HG03039 (cell line): Measurements from ENCODE around the gene CAPN2.
"Not testable (repeated sequence)": the region's sequence is repeated elsewhere in the genome, so short reads cannot be mapped to it uniquely, and the experiment has no call there.

Experiments
- ATAC-seq: cut with Tn5 transposase; IDR thresholded peaks from one replicate; pipeline ENCODE4 v1.9.1; 2021; ENCODE audit warnings: mild to moderate bottlenecking, moderate library complexity; ENCODE audit not compliant: unreplicated experiment

CAPN2 gene

DNA sequence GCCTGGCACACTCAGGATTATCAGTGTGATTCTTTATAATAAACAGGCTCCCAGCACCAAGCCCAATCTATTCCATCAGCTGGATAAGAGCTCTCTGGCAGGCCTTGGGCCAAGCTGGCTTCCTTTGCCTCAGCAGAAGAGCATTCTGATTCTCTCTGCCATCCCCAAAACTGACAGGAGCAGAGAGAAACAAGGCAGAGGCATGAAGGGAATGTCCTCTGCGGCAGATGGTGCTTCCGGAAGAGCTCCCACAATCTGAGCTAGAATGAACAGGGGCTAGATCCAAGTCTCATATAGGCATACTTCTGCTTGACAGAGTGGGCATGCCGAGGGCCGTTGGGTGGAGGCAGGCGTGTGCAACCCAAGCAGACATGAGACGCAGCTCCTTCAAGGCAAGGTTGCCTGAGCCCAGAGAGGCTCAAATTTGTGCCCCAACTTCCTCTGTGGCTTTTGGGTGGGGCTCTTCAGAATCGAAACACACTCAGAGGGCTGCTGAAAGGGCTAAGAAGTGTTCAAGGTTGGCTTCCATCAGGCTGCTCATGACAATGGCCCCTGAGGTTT, 4.0 kb downstream of the CAPN2 start:
- ATAC-seq = peak; percentile 26

DNA sequence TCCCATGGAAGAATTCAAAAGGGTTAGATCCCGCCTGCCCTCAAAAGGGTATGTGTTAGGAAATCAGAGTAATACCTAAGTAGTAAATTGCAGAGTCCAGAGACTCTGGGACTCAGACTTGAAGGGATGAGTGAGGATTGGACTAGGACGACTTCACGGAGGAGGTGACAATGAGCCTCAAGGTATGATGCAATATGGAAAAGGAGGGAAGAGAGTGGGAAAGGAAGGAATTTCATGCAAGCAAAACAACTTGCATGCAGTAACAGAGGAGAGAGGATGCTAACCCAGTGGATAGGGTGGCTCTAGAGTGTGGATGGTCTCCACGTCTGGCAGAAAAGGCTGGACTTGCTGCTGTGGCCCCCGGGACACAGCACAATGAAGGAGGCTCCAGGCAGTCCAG, 4.8 kb downstream of the CAPN2 start:
- ATAC-seq = no peak

DNA sequence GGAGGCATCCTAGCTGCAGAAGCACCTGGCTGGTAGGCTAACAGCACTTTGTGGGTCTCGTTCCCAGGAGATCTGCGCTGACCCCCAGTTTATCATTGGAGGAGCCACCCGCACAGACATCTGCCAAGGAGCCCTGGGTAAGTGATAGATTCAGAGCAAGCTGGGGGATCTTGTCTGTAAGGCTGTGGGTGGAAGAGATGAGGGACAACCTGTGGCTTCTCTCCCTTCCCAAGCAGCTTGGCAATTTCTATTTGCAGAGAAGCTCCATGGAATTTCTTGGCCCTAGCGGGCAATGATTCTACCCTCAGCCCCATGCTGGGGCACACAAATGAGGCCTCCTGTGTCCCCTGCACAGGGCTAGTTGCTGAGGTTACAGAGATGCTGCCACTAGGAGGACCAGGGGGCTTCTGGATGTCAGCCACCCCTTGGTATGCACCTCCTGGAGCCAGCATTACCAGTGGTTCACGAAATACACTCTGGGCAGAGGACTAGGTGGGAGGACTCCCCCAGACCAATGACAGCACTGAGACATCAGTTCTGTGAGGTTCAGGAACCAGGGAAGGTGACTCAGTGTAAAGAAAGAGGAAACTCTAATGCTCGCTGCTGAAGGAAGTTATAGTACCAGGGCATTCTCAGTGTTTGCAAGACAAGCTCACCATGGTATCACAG, 5.5 kb downstream of the CAPN2 start:
- ATAC-seq = no peak

DNA sequence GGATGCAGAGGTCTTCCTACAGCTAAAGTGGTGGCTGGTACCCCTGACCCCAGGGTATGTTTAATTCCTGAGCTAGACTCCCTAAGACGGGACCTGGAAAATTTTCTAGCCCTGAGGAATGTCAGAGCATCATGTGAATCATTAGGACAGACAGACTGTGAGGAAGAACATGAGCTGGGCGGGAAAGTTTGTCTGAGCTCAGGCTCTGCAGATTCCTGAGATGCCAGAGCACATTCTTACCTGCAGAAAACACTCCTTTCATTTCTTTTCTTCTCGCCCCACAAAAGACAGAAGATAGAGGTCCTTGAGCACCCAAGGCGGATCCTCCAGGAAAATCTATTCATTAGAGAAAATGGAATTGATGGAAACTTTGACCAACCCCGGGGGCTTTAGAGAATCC, 6.5 kb downstream of the CAPN2 start:
- ATAC-seq = no peak

DNA sequence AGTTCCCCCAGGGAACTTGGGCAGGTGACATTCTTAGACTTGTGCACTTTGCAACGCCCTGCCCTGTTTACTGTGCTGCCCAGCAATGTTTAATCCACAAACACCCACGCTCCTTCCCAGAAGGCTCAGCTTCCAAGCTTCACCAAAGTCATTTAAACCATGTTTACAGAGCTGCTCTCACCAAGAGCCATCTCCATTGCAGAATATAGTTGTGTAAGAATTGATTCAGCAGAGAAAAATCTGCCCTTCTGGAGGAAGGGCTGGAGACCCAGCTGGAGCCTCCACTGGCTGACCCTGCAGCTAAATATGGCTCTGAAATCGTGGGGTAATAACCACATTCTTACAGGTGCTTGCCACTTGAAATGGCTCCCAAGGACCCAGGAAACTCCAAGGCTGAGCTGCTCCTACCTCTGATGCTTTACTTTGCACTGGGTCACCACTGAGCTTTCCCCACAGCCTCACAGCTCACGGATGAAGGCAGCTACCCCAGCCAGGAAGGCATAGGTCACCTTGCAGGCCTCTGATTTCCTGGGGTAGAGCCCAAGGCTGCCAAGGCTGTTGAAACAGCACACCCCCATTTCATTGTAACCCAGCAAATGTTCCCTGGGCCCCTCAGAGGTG, 8.7 kb downstream of the CAPN2 start:
- ATAC-seq = no peak

DNA sequence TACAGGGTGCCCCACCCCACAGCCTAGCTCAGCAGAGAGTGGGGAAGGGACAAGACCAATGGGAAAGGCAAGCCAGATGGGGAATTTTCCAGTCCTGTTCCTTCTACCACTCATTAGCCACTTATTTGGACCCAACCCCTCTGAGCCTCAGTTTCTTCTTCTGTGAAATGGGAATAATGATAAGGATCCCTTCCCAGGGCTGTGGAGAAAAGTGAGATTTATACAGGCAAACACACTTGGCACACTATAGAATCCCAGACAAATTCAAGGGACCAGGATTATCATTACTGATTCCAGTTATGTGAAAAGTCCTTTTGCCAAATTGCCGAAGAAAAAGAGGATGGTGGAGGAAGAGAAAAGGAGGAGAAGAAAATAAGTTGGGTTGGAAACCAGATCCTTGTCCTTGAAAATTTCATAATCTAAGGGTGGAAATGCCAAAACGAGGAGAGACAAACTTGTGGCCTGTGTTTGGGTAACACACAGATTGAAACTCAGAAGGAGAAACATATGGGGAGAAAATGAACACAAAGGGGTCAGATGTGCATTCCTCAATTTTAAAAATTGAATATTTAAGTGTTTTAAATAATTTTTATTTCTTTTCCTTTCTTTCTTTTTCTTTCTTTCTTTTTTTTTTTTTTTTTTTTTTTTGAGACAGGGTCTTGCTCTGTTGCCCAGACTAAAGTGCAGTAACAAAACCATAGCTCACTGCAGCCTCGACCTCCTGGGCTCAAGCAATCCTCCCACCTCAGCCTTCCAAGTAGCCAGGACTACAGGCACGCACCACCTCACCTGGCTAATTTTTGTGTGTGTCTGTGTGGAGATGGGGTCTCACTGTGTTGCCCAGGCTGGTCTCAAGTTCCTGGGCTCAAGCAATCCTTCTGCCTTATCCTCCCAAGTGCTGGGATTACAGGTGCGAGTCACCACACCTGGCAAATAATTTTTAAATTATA, 9.6 kb downstream of the CAPN2 start:
- no peak for ATAC-seq

DNA sequence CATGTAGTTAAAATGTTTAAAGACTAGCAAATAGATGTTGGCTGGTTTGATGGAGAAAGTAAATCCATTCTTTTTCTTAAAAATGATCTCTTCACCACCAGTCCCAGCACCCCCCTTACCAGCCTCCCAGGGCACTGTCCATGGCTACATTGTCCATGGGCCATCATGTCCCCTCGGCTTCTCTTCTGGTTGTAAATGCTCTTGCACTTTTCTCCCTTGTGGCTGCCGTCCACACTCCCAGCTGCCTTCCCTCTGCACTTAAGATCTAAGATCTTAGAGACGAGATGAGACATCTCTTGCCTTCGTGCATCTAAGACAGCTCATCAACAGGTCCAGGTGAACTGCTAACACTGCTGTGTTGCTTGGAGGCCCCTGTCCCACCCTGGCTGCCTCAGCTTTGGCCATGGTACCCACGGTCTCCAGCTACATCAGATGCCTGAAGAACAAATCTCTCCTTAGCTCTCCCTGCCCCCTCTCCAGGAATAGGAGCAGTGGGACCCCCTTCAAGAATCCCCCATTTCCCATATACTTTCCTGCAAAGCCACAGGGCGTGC, 11.1 kb downstream of the CAPN2 start:
- ATAC-seq = no peak

DNA sequence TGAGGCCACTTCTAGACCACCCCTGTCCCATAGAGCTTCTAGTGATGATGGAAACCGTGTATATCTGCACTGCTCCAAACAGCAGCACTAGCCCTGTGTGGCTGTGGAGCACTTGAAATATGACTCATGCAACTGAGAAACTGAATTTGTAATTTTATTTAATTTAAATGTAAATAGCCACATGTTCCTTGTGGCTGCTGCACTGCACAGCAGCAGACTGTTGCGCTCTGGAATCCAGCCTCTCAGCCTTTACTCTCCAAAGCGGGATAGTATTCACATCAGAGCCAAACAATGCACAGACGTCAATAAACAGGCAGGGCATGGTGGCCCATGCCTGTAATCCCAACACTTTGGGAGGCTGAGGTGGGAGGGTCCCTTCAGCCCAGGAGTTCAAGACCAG, 12.0 kb downstream of the CAPN2 start:
- no peak for ATAC-seq

DNA sequence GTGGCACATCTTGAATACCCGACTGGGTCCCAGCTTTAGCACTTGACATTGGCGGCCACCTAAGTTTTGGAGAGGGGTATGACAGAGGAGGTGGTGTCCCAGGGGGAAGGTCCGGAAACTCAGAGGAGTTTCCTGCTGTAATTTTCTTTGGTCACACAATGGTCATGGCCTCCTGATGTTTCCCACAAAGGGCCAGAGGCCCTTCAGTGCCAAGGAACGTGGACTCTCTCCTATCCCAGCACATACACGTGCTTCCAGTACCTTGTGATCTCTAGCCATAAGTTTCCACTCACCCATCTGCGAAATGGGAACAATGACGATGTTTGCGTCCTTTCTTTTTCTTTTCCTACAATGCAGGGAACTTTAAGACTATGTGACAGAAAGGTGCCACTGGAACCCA, 13.2 kb downstream of the CAPN2 start:
- ATAC-seq = no peak

DNA sequence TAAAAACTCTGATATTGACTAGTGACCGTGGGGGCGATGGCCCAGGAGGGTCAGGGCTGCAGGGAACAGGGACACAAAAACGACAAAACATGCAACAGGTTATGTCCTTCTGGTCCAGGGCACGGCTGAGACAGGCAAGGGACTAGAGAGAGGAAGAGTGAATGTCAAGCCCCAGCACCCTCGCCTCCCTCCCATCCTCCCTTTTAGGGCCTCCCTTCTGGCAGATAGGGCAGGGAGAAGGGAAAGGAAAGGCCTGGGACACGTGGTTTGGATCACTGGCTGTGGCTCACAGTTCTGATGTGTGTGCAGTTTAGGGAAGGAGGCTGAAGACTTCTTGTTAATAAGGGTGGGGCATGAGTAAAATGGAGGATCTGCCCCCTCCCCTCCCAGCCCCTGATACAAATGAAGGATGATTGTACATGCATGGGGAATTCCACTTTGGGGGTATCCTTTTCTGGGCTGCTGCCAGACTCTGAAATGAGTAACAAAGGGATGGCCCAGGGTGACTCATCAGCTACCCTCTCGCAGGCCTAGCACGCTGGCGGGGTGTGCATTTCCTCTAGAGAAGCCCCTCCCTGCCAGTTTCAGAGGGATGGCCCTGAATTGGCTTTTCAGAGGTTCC, 14.2 kb downstream of the CAPN2 start:
- ATAC-seq = peak; percentile 86

DNA sequence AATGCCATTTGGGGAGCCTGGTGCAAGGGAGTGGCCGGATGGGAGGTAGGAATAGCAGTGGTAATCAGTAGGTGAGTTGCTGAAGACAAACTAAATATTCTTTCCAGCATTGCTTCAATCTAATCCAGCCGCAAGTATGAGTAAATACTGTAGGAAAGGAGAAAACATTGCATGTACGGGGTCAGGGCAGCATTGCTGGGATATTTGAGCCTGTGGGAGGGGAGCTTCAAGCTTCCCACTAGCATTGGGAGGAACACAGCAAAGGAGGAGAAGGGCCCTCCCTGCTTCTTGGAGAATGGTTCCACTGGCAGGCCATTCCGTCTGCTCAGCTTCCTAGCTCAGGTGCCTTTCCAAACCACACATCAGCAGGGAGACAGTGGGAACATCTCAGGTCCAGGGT, 15.2 kb downstream of the CAPN2 start:
- ATAC-seq = no peak

DNA sequence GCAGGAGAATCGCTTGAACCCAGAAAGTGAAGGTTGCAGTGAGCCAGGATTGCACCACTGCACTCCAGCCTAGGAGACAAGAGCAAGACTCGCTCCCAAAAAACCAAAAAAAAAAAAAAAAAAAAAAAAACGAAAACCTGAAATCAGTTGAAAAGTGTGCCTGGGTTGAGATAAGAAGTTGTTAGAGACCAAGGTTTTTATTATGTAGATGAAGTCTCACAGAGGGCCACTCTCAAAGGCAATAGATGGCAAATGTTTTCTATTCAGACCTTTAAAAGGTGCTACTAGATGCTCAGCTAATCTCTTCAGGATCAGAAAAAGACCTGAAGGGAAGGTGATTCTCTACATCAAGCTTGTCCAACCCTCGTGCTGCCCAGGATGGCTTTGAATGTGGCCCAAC, 17.6 kb downstream of the CAPN2 start:
- ATAC-seq = no peak

DNA sequence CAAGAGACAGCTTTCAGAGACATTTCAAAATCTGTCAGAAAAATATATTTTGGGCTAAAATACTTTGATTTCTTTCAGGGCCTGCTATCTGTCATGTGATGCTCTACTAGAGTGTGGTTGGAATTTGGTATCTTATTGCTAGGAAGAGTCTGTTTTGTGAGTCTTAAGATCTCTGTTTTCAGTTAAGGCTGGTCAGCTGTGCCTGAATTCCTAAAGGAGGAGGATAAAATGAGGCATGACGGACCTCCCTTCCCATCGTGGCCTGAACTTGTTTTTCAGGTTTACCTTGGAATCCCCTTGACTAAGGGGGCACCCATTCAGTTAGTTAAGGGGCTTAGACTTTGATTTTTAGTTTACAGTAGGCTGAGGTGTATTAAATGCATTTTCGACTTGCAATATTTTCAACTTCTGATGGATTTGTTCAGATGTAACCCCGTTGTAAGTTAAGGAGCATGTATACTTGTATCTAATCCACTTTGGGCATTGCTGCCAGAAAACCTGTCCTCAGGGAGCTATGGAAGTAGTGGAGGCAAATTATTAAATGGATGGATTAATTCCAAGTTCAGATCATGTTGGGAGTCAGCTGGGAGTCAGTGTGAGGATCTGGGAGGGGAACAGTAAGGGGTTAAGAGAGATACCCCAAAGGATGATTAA, 18.3 kb downstream of the CAPN2 start:
- no peak for ATAC-seq

DNA sequence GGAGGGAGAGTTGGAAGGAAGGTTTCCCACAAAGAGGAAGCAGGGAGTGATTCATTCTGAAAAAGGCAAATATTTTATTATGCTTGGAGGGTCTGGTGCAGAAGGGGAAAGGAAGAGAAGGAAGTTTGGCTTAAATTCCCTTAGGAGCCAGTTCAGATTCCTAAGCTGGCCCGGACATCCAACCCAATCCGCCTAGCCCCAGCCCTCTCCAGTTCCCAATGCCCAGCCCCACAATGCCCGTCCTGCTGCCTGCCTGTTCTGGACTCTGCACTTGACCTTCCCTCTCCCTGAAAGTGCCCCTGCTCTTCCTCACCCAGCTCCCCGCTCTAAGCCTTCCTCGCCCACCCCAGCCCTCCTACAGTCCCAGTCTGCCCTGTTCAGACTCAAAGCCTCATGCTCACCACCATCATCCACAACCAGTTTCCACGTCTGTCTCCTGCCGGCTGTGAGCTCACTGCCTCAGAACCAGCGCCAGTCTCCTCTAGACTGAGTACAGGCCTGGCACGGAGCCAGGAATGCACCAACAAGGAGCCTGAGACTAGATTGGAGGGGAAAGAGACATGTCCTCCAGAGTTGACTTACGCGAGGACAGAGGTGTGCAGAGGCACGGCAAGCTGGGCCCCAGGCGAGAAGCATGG, 18.9 kb downstream of the CAPN2 start:
- no peak for ATAC-seq

DNA sequence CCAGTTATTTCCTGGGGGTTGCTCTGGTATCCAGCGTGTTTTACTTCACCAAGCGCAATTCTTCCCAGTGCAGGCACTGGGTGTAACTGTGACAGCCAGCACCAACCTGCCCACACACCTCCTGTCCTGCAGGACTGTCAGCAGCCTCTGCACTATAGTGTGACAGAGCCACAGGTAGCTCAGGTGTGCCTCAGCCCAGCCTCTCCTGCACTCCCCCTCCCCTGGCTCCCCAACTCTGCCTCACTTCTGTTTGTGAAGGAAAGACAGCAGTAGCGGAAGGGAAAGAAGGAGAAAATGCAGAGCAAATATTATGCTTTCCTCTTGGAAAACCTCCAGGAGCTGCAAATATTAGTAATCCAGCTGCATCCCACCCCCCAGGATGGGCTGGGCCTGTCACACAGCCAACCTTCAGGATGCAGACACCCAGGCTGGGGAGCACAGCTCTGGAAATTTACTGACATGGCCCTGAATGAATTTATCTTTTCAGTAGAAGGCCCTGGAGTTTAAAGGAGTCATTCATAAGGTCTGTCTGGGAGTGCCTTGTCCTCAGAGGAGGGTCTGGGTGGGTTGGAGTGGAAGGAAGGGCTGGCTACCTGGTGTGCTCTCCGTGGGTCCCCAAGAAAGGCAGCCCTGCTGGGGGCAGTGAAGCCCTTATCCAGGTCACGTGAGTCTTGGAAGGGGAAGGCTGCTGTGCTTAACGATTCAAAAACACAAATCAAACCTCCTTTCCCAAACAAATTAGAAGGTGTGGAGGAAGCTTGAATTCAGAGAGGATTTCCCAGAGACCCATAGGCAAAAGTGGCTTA, 20.9 kb downstream of the CAPN2 start:
- ATAC-seq = no peak

DNA sequence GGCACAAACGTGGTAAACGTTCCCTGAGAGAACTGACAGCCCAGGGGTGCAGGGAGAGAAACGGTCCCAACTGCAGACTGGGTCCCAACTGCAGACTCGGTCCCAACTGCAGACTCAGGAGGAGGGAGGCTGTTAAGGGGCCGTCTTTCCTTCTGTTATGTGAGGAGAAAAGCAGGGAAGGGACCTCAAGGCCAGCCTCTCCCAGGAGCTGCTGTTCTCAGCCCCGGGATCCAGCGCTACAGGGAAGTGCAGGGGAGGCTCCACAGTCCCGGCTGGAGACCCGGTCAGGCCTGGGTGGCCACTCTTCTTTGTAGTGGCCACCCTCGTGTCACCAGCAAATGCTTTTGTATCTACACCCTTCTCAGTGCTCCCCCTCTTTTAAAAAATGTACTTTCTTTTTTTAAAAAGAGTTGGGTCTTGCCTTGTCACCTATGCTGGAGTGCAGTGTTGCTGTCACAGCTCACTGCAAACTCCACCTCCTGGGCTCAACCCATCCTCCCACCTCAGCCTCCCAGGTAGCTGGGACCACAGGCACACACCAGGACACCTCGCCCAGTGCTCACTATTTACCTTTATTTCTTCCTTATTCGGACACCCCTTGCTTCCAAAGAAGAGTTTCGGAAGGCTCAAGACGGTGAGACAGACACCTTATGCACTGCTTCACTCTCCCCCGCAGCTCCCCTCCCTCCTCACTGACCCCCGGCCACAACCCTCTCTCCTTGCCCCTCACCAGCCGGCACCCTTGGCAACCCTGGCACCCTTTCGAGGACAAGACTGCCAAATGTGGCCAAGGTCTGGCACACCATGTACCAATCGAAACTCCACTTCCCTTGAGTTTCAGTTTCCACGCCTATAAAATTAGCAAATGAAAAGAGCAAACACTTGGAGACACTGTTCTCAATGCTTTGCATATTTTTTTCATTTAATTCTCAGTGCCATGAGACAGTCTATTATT, 21.8 kb downstream of the CAPN2 start:
- no peak for ATAC-seq

DNA sequence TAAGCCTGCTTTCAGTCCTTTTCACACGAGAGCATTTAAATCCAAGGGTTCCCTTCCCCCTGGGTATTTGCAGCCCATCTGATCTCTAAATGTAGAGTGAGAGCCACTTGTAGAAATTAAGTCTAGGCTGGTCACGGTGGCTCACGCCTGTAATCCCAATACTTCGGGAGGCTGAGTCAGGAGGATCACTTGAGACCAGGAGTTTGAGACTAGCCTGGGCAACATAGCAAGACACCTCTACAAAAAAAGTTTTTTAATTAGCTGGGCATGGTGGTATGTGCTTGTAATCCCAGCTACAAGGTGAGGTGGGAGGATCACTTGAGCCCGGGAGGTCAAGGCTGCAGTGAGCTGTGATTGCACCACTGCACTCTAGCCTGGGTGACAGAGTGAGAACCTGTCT, 24.3 kb downstream of the CAPN2 start:
- ATAC-seq = not testable (repeated sequence)

DNA sequence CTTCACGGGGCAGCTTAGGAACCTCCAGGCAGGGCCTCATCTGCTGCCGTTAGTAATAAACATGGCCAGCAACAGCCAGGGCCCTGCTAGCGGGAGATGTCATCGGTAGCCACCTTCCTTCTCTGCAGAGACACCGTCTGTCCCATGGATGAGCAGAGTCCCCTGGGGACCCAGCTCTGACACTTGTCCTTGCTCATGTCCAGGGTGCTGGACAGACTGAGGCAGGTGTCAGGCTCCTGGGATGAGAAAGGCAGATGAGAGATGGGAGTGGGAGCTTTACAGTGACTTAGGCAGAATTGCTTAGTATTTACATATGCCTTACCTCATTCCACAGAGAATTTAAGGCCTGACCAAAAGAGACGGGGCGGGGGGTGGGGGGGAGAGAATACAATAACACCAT, 25.0 kb downstream of the CAPN2 start:
- ATAC-seq = no peak
